Stomach (tissue), 9 donors: ENCODE measurements around the gene HJURP. TPM values are rescaled to one million over a fixed set of nuclear protein-coding genes. Genes with fewer than 3 reads are reported as not detected.

Source experiments
- DNase-seq, 2 donors: peaks; one replicate each; pipeline versions ENCODE4 v3.0.0 to v3.0.0-alpha.2; 2013 to 2019
- H3K27ac ChIP-seq, 5 donors: fragments of 200-600 bp in 4 of 5; sonication (generic) in 4 of 5; one replicate each; pipeline ENCODE4 v1.5.1; 2013 to 2019; ENCODE audit warnings: mild to moderate bottlenecking in 1 of 5, moderate library complexity in 1 of 5
- H3K27me3 ChIP-seq, 3 donors: fragments of 200-600 bp; sonication (generic); one replicate each; pipeline ENCODE4 v1.5.1; 2017 to 2019; ENCODE audit warnings: mixed run types in 1 of 3
- H3K36me3 ChIP-seq, 4 donors: fragments of 200-600 bp; sonication (generic); 1 replicate in 3 of 4; 2 replicates in 1 of 4; pipeline ENCODE4 v1.5.1; 2016 to 2019
- H3K4me1 ChIP-seq, 4 donors: fragments of 200-600 bp; sonication (generic); one replicate each; pipeline ENCODE4 v1.5.1; 2016 to 2019
- H3K4me3 ChIP-seq, 4 donors: fragments of 200-600 bp; sonication (generic) in 3 of 4; one replicate each; pipeline ENCODE4 v1.5.1; 2016 to 2019; ENCODE audit warnings: mild to moderate bottlenecking in 1 of 4
- H3K9me3 ChIP-seq, 4 donors: fragments of 200-600 bp; sonication (generic); one replicate each; pipeline ENCODE4 v1.5.1; 2016 to 2019
- CTCF ChIP-seq, 7 experiments: fragments of 450-650 bp in 4 of 7; fragments of 200-600 bp in 3 of 7; sonication (generic) in 3 of 7; IDR thresholded peaks; one replicate each; pipeline ENCODE4 v1.5.1; 2016 to 2019; ENCODE audit warnings: antibody characterized with exemption in 7 of 7, control low read depth in 2 of 7, mild to moderate bottlenecking in 1 of 7
- EP300 ChIP-seq: sonication (generic); formaldehyde crosslinking; IDR thresholded peaks from one replicate; pipeline ENCODE4 v1.6.1; 2017; ENCODE audit warnings: antibody characterized with exemption
- POLR2A ChIP-seq, 4 donors: fragments of 450-650 bp; IDR thresholded peaks; one replicate each; pipeline ENCODE4 v1.6.1; 2016; ENCODE audit warnings: antibody characterized with exemption in 4 of 4, control low read depth in 2 of 4, mild to moderate bottlenecking in 1 of 4, moderate library complexity in 1 of 4
- POLR2AphosphoS5 ChIP-seq, 3 donors: sonication (generic); formaldehyde crosslinking; IDR thresholded peaks; one replicate each; pipeline ENCODE4 v1.6.1; 2016; ENCODE audit warnings: antibody characterized with exemption in 3 of 3
- WGBS, 5 donors: extraction: QIAGEN DNeasy Blood & Tissue Kit in 3 of 5; methylation state at CpG; one replicate each; pipeline versions ENCODE4 v1.1.5 to v1.1.7; 2013 to 2018; 5-methylcytosine and 5-hydroxymethylcytosine counted together
- intact Hi-C: fragments of 100-400 bp; cut with DNase I; formaldehyde crosslinking; loops from one replicate; pipeline ENCODE4 v1.15.1; 2023; ENCODE audit warnings: low total_unique reads
- polyA plus RNA-seq, 3 donors: library from polyadenylated mRNA; stranded (reverse); fragments of 200-250 nt; gene quantifications; one replicate each; pipeline ENCODE4 v1.2.3, GENCODE V29; 2013
- total RNA-seq, 5 donors: library from RNA; depleted of rRNA; stranded (reverse); fragments of >200 nt; gene quantifications; one replicate each; pipeline versions ENCODE4 v1.1.0 to v1.2.3, GENCODE V29; 2014 to 2016
- donor health status: healthy with polysubstance abuse.
- donor health status: Bipolar disorder and iron deficiency.
- donor health status: healthy.

HJURP gene
- total and polyA plus RNA-seq, 8 donors, result 1.2 to 28.3 (median 3.0) TPM

DNA sequence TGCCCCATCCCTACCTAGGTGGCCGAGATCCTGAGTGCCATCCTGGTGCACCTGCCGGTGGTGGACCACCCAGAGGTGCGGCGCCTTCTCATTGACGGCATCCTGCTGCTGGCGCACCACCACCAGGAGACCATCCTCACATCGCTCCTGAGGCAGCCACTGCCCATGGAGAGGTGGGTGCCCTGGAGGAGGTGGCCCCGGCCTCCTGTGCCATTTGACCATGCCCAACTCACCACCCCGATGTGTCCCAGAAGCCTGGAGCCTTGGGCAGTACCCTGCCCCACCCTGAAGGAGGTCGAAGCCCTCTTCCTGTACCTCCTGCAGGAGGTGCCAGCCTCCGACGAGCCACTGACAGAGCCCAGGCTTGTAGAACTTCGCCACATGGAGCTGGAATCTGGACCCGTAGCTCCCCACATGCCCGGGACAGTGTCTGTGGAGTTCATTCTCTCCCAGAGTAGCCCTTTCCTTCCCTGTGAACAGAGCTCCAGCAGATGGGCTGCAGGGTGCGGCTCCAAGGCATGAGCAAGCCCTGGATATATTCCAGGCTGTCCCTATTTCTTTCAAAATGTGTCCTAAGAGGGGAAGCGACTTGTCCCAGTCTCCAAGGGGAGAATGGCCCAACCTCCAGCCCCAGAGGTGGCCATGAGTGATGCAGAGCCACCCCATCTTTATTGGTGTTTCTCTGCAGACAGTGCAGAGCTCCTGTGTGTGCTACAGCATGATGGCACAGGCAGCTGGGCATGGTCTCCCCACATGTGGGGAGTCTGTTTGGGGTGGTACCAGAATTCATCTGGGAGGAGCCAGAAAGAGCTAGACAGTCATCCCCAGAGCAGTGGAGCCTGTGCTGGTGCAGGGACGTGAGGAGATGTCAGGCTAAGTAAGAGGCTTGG, 34.2 kb downstream of the HJURP start:
- intact Hi-C loops, result no loop called here
- no peak for TF ChIP-seq POLR2AphosphoS5 (IDR thresholded peaks at IDR 0.05)
- TF ChIP-seq POLR2A (IDR thresholded peaks at IDR 0.05), result no peak
- no peak for TF ChIP-seq CTCF (IDR thresholded peaks at IDR 0.05)
- TF ChIP-seq EP300, result no peak
- 82 to 88% (median 84%) methylated on average over 13 to 18 of the region's 18 CpGs for WGBS, 5 donors
- peak in 1 of 2 donors; percentile 19 for DNase-seq
- Histone ChIP-seq H3K4me1 (no peaks in the 10 kb centered on the region), H3K4me3 (no peak overlapping the region), H3K27ac (no peak overlapping the region), H3K36me3 (no peaks in the 10 kb centered on the region), H3K9me3 (no peaks in the 10 kb centered on the region), H3K27me3 (no peaks in the 10 kb centered on the region)

DNA sequence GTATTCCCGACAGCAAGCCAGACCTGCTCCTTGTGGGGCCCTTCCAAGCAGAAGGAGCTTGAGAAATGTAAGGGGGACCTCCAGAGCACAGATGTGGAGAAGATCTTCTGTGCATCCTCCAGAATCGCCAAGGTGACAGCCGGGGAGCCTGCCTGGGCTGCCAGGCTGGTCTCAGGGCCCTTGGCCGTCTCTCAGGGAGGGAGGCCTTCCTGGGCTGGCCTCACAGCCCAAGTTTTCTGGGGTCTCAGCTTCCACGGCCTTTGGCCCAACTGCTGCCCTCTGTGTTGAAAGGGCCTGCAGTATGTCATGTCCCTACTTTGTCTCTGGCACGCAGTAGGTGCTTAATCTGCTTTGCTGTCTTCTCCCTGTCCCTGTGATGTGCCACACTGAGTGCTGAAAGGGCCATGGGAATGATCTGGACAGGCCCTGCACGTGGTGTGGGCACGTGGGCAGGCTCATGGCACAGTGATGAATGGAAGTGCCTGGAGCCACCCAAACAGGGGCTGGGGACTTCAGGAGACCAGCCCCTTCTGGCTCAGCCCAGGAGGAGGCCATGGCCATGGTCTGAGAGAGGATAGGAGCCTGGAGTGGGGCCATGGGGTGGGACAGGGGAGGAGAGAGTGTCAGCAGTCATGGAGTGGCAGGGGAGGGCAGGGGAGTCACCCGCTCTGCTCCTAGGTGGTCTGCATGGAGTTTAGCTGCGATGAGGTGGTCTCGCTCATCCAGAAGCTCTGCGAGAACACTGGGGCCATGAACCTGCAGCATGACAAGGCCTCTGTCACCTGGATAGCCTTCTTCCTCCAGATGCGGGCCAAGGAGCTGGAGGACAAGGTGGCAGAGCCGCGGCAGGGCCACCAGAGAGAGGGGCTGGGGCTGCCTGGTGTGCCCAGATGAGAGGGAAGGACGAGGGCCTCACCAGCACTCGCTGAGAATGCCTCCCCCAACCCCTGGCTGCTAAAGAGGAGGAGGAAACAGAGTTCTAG, 35.4 kb downstream of the HJURP start:
- Histone ChIP-seq H3K9me3 (no peaks in the 10 kb centered on the region), H3K27ac (no peak overlapping the region), H3K4me1 (no peaks in the 10 kb centered on the region), H3K27me3 (peaks cover 0 to 4% (median 0%) of the 10 kb centered on the region in 3 donors), H3K36me3 (no peaks in the 10 kb centered on the region), H3K4me3 (no peak overlapping the region)
- WGBS, 5 donors, result 67 to 84% (median 78%) methylated on average over 11 to 17 of the region's 17 CpGs
- TF ChIP-seq POLR2AphosphoS5 (IDR thresholded peaks at IDR 0.05) (no peak), CTCF (IDR thresholded peaks at IDR 0.05) (no peak), EP300 (no peak), POLR2A (IDR thresholded peaks at IDR 0.05) (no peak)
- peak in 1 of 2 donors; percentile 15 for DNase-seq
- intact Hi-C loops, result no loop called here

DNA sequence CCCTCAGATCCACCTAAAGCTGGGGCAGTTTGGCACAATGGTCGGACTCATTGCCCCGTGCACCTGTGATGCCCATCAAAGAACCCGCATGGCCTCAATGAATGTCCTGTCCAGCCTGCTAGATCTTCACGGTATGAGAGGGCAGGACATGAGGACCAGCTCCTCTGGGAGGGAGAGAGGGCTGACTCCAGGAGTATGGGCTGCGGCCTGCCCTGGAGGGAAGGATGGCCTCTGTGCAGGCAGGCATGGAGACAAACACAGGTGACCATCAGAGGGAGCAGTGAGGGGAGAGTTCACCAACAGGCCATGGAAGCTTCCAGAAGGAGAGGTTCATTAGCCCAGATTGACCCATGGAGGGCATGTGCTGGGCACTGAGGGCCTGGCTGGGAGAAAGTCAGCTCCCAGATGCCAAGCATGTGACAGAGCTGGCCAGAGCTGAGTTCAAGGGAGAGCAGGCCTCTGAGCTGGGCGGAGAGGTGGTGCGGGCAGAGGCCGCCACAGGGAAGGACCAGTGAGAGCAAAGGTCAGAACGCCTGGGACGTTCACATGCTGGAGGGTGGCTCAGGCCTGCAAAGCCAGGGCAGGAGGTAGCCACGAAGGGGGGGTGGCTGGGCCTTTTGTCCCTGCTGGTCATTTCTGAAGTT, 36.2 kb downstream of the HJURP start:
- Histone ChIP-seq H3K9me3 (no peaks in the 10 kb centered on the region), H3K27me3 (peaks cover 0 to 4% (median 0%) of the 10 kb centered on the region in 3 donors), H3K4me1 (no peaks in the 10 kb centered on the region), H3K36me3 (no peaks in the 10 kb centered on the region), H3K4me3 (no peak overlapping the region), H3K27ac (no peak overlapping the region)
- 83 to 92% (median 86%) methylated on average over 8 to 11 of the region's 11 CpGs for WGBS, 5 donors
- intact Hi-C loops, result no loop called here
- DNase-seq, result peak in 1 of 2 donors; percentile 22
- no peak for TF ChIP-seq POLR2A (IDR thresholded peaks at IDR 0.05)
- TF ChIP-seq EP300, result no peak
- TF ChIP-seq CTCF (IDR thresholded peaks at IDR 0.05), result no peak
- TF ChIP-seq POLR2AphosphoS5 (IDR thresholded peaks at IDR 0.05), result no peak
